Natural killer cell (primary cell): Measurements from ENCODE around the gene SPRED2. TPM values are rescaled to one million over a fixed set of nuclear protein-coding genes. Genes with fewer than 3 reads are reported as not detected.
A peak's percentile ranks its signal among the peaks of the same experiment; 100 is the strongest.

ENCODE experiments used
- ATAC-seq, 3 donors: fragments of 150-1000 bp in 2 of 3; fragments of 200-7000 bp in 1 of 3; cut with Tn5 transposase; 1 replicate in 1 of 3; 2 replicates in 2 of 3; pipeline ENCODE4 v1.10.0; 2021; ENCODE audit warnings: mild to moderate bottlenecking in 2 of 3, moderate library complexity in 2 of 3
- DNase-seq, 2 donors: peaks; one replicate each; pipeline versions ENCODE4 v3.0.0 to v3.0.0-alpha.2; 2013 to 2021; ENCODE audit warnings: mixed read lengths in 1 of 2
- H3K27ac ChIP-seq: one replicate; pipeline ENCODE4 v1.5.1; 2013; ENCODE audit warnings: mild to moderate bottlenecking, low read length
- H3K27me3 ChIP-seq: one replicate; pipeline ENCODE4 v1.6.1; 2013; ENCODE audit warnings: low read length; ENCODE audit not compliant: control insufficient read depth, insufficient read depth
- H3K36me3 ChIP-seq: one replicate; pipeline ENCODE4 v1.6.1; 2013; ENCODE audit warnings: low read length; ENCODE audit not compliant: control insufficient read depth, insufficient read depth
- H3K4me1 ChIP-seq: one replicate; pipeline ENCODE4 v1.6.1; 2013; ENCODE audit warnings: low read length; ENCODE audit not compliant: control insufficient read depth, insufficient read depth
- H3K4me3 ChIP-seq: one replicate; pipeline ENCODE4 v1.5.1; 2013; ENCODE audit warnings: low read length
- H3K9me3 ChIP-seq: one replicate; pipeline ENCODE4 v1.6.1; 2013; ENCODE audit warnings: low read length; ENCODE audit not compliant: control insufficient read depth, insufficient read depth
- H3K27ac Mint-ChIP-seq, 2 donors: one replicate each; pipeline ENCODE4 v1.8.0; 2022; ENCODE audit warnings: mild to moderate bottlenecking in 2 of 2, mixed read lengths in 2 of 2, moderate library complexity in 1 of 2
- H3K27me3 Mint-ChIP-seq, 2 donors: one replicate each; pipeline ENCODE4 v1.8.0; 2022; ENCODE audit warnings: low read depth in 2 of 2, mixed read lengths in 2 of 2
- H3K36me3 Mint-ChIP-seq: one replicate; pipeline ENCODE4 v1.8.0; 2022; ENCODE audit warnings: mixed read lengths
- H3K4me1 Mint-ChIP-seq, 2 donors: one replicate each; pipeline ENCODE4 v1.8.0; 2022; ENCODE audit warnings: mixed read lengths in 2 of 2
- H3K4me3 Mint-ChIP-seq: one replicate; pipeline ENCODE4 v1.8.0; 2022; ENCODE audit warnings: mild to moderate bottlenecking, moderate library complexity, mixed read lengths
- H3K9me3 Mint-ChIP-seq, 2 donors: one replicate each; pipeline ENCODE4 v1.8.0; 2022; ENCODE audit warnings: mixed read lengths in 2 of 2
- CTCF ChIP-seq: fragments of 200-600 bp; IDR thresholded peaks from one replicate; pipeline ENCODE4 v1.8.0; 2022; ENCODE audit warnings: antibody characterized with exemption
- WGBS: methylation state at CpG from one replicate; pipeline ENCODE4 v1.1.7; 2013; ENCODE audit warnings: missing lambda C conversion rate; ENCODE audit not compliant: insufficient coverage; 5-methylcytosine and 5-hydroxymethylcytosine counted together
- intact Hi-C: fragments of 100-400 bp; cut with micrococcal nuclease; formaldehyde crosslinking; loops from one replicate; pipeline ENCODE4 v1.14.2; 2022
- total RNA-seq, 4 donors: library from RNA; stranded (reverse); fragments of 120-200 nt in 1 of 4; gene quantifications; one replicate each; pipeline versions ENCODE4 v1.2.3 to v1.2.4, GENCODE V29; 2013 to 2022

SPRED2 gene
- total RNA-seq, 3 donors from 2014 or later (not counting 1 experiment from before 2014, with no cell fraction given), result 3.8 to 8.6 (median 8.3) TPM

- Mint-ChIP-seq H3K27me3 (no peaks in the 10 kb centered on the region), H3K4me1 (peaks cover 5 to 11% of the 10 kb centered on the region in 2 donors), H3K27ac (no peak overlapping the region), H3K9me3 (no peaks in the 10 kb centered on the region), H3K4me3 (no peak overlapping the region), H3K36me3 (no peaks in the 10 kb centered on the region)
- TF ChIP-seq CTCF, result no peak
- no peak for ATAC-seq
- no peak overlapping the region for H3K4me3 ChIP-seq
- no peaks in the 10 kb centered on the region for H3K4me1 ChIP-seq
- no peaks in the 10 kb centered on the region for H3K36me3 ChIP-seq
- no peak overlapping the region for H3K27ac ChIP-seq
- 65% methylated on average over 4 of the region's 4 CpGs for WGBS
- intact Hi-C loops, result no loop called here
- H3K27me3 ChIP-seq, result no peaks in the 10 kb centered on the region
- no peak for DNase-seq
- no peaks in the 10 kb centered on the region for H3K9me3 ChIP-seq
These were observed 150.6 kb downstream of the SPRED2 start for GRCh38 chr2:65281627-65282351.

- TF ChIP-seq CTCF, result no peak
- Mint-ChIP-seq H3K27ac (no peak overlapping the region), H3K36me3 (no peaks in the 10 kb centered on the region), H3K9me3 (no peaks in the 10 kb centered on the region), H3K27me3 (no peaks in the 10 kb centered on the region), H3K4me3 (no peak overlapping the region), H3K4me1 (peaks cover 5 to 11% of the 10 kb centered on the region in 2 donors)
- DNase-seq, result no peak
- intact Hi-C loops, result no loop called here
- Histone ChIP-seq H3K27ac (no peak overlapping the region), H3K36me3 (no peaks in the 10 kb centered on the region), H3K27me3 (no peaks in the 10 kb centered on the region), H3K4me1 (no peaks in the 10 kb centered on the region), H3K4me3 (no peak overlapping the region), H3K9me3 (no peaks in the 10 kb centered on the region)
- ATAC-seq, result no peak
- WGBS, result 97% methylated on average over 6 of the region's 6 CpGs
These were observed 152.6 kb downstream of the SPRED2 start for GRCh38 chr2:65279756-65280155.

- no peaks in the 10 kb centered on the region for H3K27me3 Mint-ChIP-seq
- no peaks in the 10 kb centered on the region for H3K27me3 ChIP-seq
- no peak overlapping the region for H3K27ac ChIP-seq
- H3K4me3 Mint-ChIP-seq, result no peak overlapping the region
- peaks cover 5 to 11% of the 10 kb centered on the region in 2 donors for H3K4me1 Mint-ChIP-seq
- H3K4me1 ChIP-seq, result no peaks in the 10 kb centered on the region
- peaks cover 5% of the 10 kb centered on the region for H3K36me3 ChIP-seq
- no peak for ATAC-seq
- H3K27ac Mint-ChIP-seq, result peak overlapping the region; percentile 39 to 72
- H3K9me3 Mint-ChIP-seq, result no peaks in the 10 kb centered on the region
- no peaks in the 10 kb centered on the region for H3K9me3 ChIP-seq
- no peak overlapping the region for H3K4me3 ChIP-seq
- intact Hi-C loops, result no loop called here
- no peak for TF ChIP-seq CTCF
- no peak for DNase-seq
- no peaks in the 10 kb centered on the region for H3K36me3 Mint-ChIP-seq
- WGBS, result 62% methylated on average over 6 of the region's 6 CpGs
These were observed 153.8 kb downstream of the SPRED2 start for GRCh38 chr2:65278531-65278981.
